ENCODE results near the gene SORCS3.

Gene SORCS3

GRCh38 chr10:104908581-104908980, 267.5 kb downstream of the SORCS3 start:
- in situ Hi-C loops (cut with MboI; ENCODE audit: low sequenced_read_pairs): no loop called here

- in situ Hi-C loops (cut with MboI; ENCODE audit: low sequenced_read_pairs): no loop called here
These were observed 269.6 kb downstream of the SORCS3 start for GRCh38 chr10:104910712-104911111.

DNA sequence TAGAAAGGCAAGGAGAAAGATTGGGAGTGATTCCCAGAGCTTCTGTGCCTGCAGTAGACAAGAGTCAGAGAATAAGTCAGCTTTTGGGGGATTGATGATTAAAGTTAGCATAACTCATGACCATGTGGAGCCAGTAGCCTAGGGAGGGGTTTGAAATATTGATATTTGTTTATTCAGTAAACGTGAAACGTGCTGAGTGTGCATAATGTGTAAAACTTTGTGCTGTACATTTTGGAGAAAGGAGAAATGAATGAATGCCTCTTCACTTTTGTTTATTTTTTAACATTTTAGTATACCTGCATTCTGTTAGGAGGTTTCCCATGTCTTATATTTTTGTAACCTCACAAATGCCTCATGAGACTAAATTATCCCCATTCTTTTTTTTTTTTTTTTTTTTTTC, 272.3 kb downstream of the SORCS3 start:
- in situ Hi-C loops (cut with MboI; ENCODE audit: low sequenced_read_pairs): no loop called here

GRCh38 chr10:104920476-104920875, 279.4 kb downstream of the SORCS3 start:
- in situ Hi-C loops (cut with MboI; ENCODE audit: low sequenced_read_pairs): no loop called here

- in situ Hi-C loops (cut with MboI; ENCODE audit: low sequenced_read_pairs): no loop called here
These were observed 280.7 kb downstream of the SORCS3 start for GRCh38 chr10:104921763-104922162.

- in situ Hi-C loops (cut with MboI; ENCODE audit: low sequenced_read_pairs): no loop called here
These were observed 281.7 kb downstream of the SORCS3 start for GRCh38 chr10:104922810-104923209.

DNA sequence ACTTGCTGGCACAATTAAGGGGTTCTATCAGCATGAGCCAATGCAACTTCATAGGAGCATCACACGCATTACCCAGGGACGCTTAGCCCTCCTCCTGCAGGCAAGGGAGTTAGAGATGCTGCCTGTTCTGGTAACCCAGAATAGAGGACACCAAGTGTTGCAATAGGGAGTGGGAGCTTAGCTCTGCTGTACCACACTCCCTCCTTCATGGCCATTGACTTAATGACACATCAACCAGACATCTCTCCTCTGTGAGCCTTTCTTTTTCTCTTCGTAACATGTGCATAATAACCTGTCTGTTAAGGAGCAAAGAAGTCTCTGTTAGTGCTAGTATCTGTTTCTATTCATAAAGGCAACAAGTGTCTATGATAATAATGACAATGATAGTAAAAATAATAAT, 282.4 kb downstream of the SORCS3 start:
- in situ Hi-C loops (cut with MboI; ENCODE audit: low sequenced_read_pairs): no loop called here

DNA sequence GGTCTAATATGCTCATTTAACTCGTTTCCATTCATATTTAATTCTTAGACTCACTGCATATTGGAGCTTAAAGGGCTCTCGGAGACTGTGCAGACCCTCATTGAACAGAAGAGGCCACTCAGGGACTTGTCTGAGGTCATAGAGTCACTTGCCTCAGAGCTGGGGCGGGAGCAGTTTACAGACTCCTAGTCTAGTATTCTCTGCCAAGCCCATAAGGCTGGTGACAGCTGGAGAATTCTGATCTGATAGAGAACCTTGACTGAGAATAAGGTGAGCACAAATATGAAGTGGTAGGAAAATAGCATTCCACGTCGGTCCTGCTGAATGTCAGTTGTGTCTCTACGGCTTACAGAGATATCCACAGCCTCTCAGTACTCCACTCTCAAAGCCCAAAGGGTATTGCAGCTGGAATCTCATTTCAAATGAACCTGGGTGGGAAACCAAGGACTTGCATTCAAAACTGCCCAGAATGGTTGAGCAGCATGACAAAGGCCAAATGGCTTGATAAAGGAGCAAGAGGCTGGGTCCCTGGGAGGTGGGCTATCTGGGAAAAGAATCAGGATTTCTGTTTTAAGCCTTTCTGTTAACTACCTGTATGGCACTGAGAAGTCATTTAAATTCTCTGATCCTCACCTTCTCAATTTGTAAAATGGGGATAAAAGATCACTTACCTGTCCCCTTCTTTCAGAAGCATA, 283.2 kb downstream of the SORCS3 start:
- in situ Hi-C loops (cut with MboI; ENCODE audit: low sequenced_read_pairs): no loop called here

DNA sequence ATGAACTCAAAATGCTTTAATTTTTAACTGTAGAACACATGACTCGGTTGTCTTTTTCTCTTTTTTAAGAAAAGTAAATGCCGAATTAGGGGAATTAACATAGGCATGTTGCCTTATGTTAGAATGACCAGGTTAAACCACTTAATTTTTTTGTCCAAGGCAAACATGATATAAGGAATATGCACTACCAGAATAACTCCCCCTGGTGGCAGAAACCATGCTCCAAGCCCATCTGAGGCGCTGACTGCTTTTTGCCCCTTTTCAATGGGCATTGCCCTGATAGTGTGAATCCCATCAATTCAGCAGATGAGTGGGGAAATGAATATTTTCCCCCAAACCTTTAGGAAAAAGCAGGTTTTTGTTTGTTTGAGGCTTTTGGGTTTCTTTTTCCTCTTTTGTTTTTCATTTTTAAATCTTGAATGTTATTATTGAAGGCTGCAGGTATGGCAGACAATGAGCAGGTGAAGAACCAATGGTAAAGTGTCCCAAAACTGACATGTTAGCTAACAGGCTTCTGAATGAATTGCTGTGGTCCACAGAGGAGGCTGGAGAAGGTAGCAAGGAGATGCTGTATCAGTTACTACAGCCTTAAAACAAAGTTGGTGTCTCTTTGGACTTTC, 284.3 kb downstream of the SORCS3 start:
- in situ Hi-C loops (cut with MboI; ENCODE audit: low sequenced_read_pairs): no loop called here

GRCh38 chr10:104928734-104929133, 287.6 kb downstream of the SORCS3 start:
- in situ Hi-C loops (cut with MboI; ENCODE audit: low sequenced_read_pairs): no loop called here

- in situ Hi-C loops (cut with MboI; ENCODE audit: low sequenced_read_pairs): no loop called here
These were observed 290.6 kb downstream of the SORCS3 start for GRCh38 chr10:104931612-104932134.

GRCh38 chr10:104935656-104936055, 294.6 kb downstream of the SORCS3 start:
- in situ Hi-C loops (cut with MboI; ENCODE audit: low sequenced_read_pairs): no loop called here

DNA sequence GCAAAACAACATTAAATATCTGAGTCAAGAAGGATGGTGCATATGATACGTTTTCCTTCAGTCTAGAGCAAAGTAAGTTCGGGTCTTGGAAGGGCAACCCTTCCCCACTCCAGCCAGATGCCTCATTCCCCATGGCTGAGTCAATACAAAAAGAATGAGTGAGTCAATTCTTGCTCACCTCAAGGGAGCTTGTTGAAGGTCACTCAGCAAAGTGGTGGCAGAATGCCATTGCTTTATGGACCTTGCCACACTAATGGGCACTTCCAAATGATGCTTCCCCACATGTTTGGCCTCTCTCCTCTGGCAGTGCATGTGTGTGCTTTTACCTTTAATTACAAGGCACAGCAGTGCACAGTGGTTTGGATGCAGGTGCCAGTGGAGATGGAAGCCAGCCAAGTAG, 296.5 kb downstream of the SORCS3 start:
- in situ Hi-C loops (cut with MboI; ENCODE audit: low sequenced_read_pairs): no loop called here

DNA sequence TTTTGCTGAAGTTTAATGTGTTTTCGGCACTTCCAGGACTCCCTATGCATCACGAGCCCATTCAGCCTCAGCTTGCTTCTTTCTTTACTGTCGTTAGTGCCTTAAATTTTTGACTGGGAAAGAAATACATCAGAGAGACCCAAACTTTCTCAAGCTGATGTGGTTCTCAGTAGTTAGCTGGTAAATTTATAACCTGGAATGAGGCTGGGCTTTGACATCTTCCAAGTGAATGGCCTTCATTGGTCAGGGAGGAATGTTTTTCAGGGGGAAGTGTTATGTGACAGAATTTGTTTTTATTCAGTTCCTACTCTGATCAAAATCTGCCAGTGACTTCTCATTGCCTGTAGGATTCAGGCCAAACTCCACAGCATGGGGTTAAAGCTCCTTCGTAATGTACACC, 296.9 kb downstream of the SORCS3 start:
- in situ Hi-C loops (cut with MboI; ENCODE audit: low sequenced_read_pairs): no loop called here

GRCh38 chr10:104941662-104942061, 300.6 kb downstream of the SORCS3 start:
- in situ Hi-C loops (cut with MboI; ENCODE audit: low sequenced_read_pairs): no loop called here

GRCh38 chr10:104947314-104947713, 306.2 kb downstream of the SORCS3 start:
- in situ Hi-C loops (cut with MboI; ENCODE audit: low sequenced_read_pairs): no loop called here

DNA sequence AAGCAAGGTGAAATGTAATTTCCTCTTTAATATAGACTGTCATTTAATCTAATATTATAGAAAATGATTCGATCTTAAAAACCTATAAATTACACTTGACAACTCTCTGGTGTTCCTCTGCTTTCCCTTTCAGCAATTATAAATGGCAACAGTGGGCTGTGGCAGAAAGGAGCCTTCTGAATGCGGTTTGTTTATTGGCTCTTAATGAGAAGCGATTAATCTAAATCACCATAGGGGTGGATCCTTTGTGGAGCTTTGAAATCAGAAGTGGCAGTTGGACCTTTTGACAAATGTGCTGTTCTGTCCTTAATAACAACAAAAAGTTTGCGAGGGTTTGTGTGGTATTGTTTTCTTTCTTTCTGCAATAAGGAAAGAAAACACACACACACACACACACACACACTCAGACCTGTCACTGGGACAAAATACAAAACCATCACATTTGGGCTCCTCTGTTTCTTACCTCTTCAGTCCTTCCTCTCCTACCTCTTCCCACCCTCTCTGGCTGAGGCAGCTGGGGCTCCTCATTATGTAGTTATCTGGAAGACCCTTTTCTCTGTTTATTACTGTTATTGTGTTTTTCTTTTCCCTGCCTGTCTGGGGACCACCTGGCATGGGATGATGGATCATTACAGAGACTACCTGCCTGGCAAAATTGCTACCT, 316.2 kb downstream of the SORCS3 start:
- in situ Hi-C loops (cut with MboI; ENCODE audit: low sequenced_read_pairs): no loop called here

DNA sequence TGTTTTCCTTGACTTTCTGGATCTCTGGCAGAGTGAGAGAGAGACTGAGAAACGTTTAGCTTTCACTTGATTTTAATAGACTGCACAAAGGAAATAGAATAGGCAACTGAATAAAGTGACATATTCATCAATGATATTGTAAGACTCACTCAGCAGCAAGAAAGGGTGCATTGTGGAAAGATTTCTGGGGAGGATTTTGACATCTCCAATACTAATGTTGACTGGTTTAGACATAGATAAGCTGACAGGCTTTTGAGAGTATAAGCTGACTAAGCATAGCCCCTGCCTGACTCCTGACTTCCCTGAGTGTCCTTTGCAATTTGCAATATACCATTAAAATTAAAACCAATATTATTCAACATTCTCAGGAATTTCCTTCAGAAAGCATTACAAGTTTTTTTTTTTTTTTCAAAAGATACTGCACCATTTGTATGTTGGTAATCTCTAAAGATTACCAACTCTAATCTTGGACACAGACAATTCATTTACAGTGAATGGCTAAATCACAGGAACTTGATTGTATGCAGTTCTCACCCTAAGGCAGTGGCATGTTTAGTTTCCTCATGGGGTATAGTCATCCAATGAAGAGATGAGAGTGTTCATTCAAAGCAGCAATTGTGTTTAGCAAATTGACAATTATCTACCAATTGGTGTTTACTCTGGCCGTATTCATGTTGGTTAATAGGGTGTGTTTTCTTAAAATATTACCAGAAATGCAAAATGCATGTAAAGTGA, 325.6 kb downstream of the SORCS3 start:
- in situ Hi-C loops (cut with MboI; ENCODE audit: low sequenced_read_pairs): no loop called here

DNA sequence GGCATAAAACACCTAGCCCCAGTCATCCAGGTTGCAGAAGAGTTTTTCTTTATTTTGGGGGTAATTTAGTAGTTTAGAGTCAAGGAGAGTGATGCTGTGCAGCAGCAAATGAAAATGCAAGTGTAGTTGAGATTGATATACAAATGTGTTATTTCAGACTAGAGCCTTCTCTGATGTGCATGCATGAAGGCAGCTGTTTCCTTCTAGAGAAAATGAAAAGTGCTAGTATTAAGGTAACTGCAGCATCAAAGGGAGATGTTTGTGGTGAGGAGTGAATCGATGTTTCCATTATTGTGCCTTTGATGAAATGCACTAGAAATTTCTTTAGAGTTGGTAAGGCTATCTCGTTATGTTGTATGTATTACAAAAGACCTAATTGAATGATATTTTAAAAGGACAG, 339.3 kb downstream of the SORCS3 start:
- in situ Hi-C loops (cut with MboI; ENCODE audit: low sequenced_read_pairs): no loop called here

- in situ Hi-C loops (cut with MboI; ENCODE audit: low sequenced_read_pairs): no loop called here
These were observed 340.9 kb downstream of the SORCS3 start for GRCh38 chr10:104981995-104982394.

DNA sequence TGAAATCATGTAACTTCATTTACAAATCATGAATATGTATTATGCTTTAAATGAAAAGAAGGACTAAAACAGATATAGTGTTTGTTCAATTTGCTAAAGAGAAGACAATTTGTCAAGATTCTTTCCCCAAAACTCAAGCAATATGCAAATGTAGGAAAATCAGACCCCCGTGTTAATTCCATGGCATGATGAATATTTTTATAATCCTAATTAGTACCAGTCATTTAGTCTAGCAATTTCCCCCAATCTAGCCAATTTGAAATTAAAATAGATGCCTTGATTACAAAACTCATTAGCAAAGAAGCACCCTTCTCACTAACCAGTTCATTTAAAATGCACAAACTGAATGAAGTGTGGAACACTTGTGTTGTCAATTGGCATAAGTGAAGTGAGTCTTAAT, 347.6 kb downstream of the SORCS3 start:
- in situ Hi-C loops (cut with MboI; ENCODE audit: low sequenced_read_pairs): no loop called here
